HG03025 (cell line): ENCODE data around the gene ST3GAL6.

Experiments used
- ATAC-seq: cut with Tn5 transposase; IDR thresholded peaks from one replicate; pipeline ENCODE4 v1.9.1; 2021; ENCODE audit warnings: mild to moderate bottlenecking, moderate library complexity; ENCODE audit not compliant: unreplicated experiment, low FRiP score

Gene ST3GAL6

GRCh38 chr3:98839846-98840245 lies 76.7 kb downstream of the ST3GAL6 start:
- no peak for ATAC-seq

- ATAC-seq: no peak
Measured at GRCh38 chr3:98843266-98843959, 80.3 kb downstream of the ST3GAL6 start.
